GM19099 (cell line): ENCODE data around the gene NEK4.
A peak's percentile ranks its signal among the peaks of the same experiment; 100 is the strongest.

Experiments
- POLR2A ChIP-seq: IDR thresholded peaks from 3 replicates; pipeline ENCODE4 v1.6.1; 2011; ENCODE audit warnings: low read depth; ENCODE audit not compliant: insufficient read length; ENCODE audit errors: extremely low read depth

NEK4 gene

DNA sequence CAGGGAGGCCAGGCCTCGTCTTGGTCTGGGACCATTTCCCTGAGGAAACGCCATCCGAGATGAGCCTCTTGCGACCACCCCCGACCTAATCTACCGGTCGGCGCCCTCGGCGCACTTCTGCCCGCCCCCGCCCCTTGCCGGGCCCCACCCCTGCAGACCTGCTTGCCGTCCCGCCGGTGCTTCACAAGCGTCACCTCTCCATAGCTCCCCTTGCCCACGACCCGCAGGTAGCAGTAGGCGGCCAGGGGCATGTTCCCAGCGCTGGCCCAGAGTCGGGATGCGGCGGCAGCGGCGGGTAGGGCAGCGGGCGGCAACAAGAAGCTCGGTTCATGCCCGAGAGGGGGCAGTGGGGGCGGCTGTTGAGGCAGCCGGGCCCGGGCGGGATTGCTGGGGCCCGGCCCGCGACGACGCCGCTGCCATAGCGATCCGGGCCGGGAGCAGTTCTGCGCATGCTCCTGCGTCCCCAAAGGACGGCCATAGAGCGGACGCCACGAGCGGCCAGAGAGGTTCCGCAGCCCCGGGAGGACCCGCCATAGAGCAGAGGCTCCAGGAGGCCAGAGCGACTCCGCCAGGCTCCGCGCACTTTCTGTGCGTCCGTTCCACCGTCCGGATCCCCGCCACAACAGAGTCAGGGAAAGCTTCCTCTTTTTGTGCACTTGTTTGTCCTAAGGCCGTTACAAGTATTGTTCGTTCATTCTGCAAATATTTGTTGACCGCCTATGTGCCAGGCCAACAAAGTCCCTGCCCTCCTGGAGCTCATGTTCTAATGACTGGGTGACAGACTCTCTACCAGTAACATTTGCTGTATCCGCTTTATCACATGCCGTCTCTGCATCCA, at the start of gene NEK4:
Gene NEK4, minus strand, starts transcription at position 445 of the 838 bp plus-strand sequence. Its CDS starts 194 bp downstream, at position 251.
- peak; percentile 98 for TF ChIP-seq POLR2A

DNA sequence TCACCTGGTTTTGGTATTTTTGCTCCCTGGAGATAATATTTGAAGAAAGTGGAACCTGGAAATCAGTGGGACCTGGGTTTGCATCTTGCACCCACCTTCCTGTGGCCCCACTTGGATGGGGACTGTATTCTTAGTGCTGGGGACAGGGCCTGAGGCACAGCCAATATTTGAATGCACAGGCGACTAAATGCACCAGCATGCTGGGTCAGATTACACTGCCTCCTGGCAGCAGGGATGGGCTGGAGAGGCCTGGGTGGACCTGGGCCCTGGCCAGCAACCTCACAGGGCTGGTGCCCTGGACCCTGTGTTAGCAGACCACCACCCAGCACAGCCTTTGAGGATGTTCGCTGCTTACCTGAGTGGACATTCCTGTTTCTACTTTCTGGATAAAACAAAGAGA, 49.2 kb upstream of the NEK4 start:
- TF ChIP-seq POLR2A: no peak

DNA sequence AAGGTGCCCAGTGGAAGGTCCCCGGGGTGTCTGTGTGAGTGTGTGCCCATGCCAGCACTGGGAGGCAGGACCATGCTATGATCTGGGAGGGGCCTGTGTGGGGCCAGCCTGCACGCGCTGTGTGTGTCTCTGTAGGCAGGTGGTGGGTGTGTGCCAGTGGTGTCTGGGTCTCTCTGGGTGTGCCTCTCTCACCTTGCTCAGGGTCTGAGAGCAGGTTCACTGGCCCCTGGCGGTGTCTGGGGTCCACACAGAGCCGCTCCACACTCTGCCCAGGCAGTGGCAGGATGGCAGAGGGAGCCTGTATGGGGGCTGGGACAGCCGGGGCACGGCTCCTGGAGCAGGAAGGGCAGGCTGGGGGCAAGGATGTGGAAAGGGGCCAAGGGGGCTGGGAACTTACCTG, 47.1 kb upstream of the NEK4 start:
- TF ChIP-seq POLR2A: no peak

DNA sequence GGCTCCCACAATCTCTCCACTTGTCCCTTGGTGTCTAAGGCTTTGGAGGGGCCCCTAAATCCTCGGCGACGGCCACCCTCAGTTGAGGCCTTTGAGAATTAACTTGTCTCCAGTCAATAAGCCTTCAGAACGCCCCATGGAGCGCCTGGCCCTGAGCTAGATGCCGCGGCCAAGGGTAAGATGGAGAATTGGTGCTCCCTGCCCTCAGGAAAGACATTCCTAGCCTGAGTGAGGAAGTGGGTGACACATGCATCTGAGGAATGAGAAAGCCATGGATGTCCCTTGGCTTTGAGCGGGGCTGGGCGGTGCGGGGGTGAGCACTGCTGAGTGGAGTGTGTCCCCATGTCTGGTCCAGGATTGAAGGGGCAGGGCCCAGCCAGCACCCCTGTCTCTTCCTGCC, 46.5 kb upstream of the NEK4 start:
- TF ChIP-seq POLR2A: no peak

DNA sequence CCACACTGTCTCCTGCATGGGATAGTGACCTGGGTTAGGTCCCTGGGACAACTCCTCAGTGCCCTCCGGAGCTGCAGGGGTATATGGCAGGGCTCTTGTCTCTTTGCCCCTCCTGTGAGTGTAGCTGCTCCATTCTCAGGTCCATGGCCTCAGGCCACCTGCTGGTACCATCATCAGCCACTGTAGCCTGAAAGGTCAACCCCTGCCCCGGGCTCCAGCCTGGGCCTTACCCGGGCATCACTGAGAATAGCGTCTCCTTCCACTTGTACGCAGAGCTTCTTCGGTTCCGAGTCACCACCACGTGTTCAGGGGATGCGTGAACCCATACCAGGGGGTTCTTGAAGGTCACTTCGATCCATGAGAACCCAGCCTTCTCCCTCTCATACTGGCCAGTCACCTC, 45.9 kb upstream of the NEK4 start:
- TF ChIP-seq POLR2A: no peak

DNA sequence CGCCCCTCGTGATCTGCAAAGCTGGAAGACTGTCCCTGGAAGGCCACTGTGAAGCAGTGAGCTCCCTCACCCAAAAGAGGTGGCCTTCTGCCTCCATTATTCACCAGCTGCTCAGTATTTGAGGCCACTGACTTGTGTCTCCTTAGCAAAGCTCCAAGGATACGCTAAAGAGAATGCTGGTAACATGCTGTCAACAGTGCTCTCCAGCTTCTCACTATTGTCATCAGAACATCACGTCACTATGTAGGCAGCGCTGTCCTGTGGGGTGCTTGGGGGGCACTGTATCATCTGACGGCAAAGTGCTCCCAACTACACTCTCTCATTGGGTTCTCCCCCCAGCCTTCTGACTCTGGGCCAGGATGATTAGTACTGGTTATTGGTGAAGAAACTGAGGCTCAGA, 45.5 kb upstream of the NEK4 start:
- no peak for TF ChIP-seq POLR2A

DNA sequence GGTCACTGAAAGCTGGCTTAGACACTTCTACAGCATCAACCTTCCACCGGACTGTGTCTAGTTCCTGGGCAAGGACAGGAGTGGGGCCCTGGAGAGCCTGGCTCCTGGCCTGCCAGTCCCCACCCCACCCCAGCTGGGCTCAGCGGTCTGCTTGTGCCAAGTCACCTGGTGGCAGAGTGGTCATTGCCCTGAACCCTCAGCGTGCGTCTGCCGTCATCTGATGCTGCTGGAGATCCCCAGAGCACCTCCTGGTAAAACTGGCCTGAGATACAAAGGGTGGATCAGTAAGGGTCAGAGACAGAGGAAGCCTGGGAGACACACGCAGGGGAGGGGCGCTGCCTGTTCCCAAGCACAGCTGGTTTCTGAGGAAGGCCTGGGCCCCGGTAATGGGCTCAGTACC, 43.1 kb upstream of the NEK4 start:
- TF ChIP-seq POLR2A: no peak

DNA sequence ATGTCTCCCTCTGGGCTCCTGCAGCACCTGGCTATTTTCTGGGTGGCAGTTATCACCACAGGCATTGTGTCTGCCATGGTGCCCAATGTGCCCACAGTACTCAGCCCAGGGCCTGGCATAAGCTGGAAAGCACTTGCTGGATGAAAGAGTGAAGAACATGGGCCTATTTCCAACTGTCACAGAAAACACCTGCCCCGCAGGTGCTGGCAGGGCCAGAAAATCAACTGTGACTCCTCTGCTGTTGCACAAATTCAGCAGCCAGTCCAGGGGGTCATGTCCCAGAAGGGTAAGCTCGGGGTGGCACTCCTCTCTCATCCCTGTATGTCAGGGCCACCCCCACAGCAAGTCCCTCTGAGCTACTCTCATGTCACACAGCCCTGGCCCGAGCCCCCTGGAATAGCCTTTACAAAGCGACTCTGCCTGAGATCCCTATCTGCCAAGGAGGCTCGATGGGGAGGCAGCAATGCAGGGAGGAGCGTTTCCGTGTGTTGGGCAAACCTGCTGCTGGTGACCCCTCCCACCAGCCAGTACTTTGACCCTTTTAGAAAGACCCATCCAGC, 40.8 kb upstream of the NEK4 start:
- no peak for TF ChIP-seq POLR2A

DNA sequence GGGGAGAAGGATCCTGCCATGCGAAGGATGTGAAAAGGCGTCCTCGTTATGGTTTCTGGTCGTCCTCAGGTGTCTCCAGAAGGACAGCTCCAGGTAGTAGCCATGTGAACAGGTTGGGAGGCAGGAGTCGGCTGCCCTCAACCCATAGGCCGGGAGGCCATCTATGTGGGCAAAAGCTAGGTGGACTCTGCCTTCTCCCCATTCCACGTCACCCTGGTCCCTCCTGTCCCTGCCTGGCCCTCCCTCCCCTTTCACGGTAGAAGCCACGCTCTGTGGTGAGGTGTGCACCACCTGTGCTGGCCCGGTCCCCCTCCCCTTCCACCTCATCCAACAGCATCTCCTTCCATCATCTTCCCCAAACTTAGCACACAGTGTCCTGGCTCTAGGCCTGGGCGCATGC, 40.2 kb upstream of the NEK4 start:
- no peak for TF ChIP-seq POLR2A

DNA sequence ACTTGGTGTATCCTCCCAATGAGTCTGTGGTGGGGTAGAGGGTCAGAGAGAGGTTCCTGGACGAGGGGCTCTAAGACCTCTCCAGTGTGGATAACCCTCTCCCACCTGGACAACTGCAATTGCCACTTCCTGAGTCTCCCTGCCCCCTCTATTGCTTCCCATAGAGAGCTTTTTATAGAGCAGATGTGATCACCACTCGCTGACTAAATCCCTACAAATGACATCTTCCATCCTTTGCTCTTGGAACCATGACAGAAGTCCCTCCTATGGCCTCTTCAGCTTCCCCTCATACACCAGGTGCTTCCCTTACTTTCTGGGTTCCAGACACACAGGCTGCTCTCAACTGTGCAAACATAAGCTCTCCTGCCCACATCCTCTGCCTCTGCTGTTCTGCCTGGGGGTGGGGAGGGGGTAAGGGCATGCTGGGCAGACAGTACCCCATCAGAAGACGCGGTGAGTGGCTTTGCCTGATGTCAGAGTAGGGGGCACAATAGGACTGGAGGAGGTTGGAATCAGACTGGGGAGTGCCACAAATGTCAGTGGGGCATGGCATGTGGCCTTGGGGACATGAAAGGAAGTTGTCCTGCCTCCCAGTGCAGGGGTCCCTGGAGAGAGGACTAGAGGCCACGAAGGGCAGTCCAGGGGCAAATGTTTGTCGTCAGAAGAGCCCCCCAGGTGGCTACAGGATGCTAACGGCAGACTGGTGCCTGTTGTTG, 39.1 kb upstream of the NEK4 start:
- TF ChIP-seq POLR2A: no peak

DNA sequence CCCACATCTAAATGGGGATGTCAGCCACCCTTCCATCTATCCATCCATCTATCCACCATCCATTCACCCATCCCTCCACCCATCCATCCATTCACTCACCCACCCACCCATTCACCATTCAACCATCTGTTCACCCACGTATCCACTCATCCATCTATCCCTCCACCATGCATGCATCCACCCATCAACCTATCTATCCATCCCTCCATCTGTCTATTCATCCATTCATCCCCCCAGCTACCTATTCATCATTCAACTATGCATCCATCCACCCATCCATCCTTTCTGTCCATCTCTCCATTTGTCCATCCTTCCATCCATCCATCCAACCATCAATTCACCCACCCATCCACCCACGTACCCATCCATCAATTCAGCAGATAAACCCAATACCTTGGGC, 38.4 kb upstream of the NEK4 start:
- no peak for TF ChIP-seq POLR2A

DNA sequence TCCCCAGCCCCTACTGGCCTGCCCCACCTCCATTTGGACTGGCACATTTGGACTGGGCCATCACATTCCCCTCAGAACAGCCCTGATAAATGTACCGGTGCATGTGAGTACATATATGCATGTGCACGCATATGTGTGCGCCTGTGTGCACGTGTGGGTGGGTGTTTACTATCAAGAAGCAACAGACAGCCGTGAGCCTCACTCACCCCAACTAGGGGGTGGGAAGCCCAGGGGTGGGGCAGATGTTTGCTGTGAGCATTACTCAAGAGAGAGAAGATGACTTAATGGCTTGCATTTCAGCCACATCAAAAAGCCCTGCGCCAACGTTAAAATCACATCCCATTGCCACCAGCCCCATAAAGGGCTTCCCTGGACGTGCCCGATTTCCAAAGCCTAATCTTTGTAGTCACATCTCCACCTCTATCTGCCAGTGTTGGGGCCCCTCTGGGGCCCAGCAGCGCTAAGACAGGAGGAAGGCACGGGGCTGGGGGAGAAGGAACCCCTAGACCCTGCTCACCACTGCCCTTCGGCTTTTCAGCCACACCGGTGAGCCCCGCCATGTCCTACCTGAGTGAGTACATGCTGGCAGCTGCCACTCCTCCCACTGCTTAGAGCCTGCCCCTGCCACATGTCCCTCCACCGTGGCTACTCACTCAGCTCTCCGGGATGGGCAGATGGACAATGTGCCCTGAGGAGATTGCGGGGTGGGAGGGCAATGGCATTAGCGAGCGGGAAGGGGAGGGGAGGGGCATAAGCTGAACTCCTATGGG, 34.7 kb upstream of the NEK4 start:
- TF ChIP-seq POLR2A: no peak

DNA sequence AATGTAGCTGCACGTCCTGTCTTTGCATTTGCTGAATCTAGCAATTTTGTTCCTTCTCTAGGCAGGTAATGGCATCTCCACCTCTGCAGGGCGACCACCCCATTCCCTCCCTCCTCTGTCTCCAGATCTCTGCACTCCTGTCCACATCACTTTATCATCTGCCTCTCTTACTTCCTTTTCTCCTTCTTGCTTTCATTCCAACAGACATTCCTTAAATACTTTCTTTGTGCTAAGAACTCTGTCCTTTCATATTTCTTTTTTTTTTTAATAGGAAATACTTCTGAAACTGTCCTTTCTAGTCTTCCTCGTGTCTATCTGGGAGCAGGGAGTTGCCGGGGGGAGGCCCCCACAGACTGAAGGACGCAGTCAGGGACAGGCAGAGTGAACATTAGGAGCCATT, 31.1 kb upstream of the NEK4 start:
- no peak for TF ChIP-seq POLR2A

DNA sequence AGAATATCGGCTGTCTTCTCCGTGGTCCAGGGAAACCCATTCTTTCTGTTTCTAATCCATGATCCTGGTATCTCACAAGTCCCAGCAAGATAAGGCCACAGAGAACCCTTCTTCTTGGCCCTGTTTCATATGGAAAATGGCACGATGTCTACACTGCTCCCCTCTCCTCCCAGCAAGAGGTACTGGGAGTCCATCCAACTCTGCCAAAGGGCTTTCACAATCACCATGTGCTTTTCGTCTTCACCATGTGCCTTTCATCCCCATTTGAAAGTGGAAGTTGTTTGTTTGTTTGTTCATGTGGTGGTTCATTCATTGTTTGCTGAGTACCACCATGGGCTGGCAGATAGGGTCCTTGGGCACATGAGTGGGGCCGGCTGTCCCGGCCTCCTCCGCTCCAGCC, 29.3 kb upstream of the NEK4 start:
- TF ChIP-seq POLR2A: no peak

DNA sequence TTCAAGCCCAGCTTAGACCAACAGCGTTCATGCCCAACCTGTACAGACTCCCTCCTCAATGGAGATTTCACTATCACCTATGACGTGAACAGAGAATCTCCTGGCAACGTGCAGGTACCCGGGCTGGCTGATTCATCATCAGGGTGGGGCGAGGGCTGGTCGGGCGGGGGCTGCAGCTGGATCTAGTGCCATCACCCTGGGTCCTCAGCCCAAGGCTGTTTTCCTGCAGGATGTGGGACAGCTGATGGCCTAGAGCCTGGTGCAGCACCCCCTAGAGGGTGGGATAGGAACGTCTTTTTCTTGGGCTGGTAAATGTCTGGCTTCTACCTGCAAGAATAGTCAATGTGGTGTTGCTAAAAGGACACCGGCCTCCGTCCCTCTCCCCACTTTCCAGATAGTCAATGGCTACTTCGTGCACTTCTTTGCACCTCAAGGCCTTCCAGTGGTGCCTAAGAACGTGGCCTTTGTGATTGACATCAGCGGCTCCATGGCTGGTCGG, 28.3 kb upstream of the NEK4 start:
- TF ChIP-seq POLR2A: no peak
